Lower leg skin (tissue), 4 donors: Measurements from ENCODE around the gene FABP1. TPM values are rescaled to one million over a fixed set of nuclear protein-coding genes. Genes with fewer than 3 reads are reported as not detected.

Experiments used
- DNase-seq, 2 donors: peaks; one replicate each; pipeline ENCODE4 v3.0.0-alpha.2; 2019; ENCODE audit warnings: low spot score in 2 of 2
- H3K4me3 ChIP-seq: fragments of 200-600 bp; sonication (generic); 2 replicates; pipeline ENCODE4 v1.5.1; 2017; ENCODE audit warnings: mild to moderate bottlenecking, low read depth; ENCODE audit not compliant: poor library complexity, severe bottlenecking
- CTCF ChIP-seq, 3 donors: fragments of 450-650 bp; IDR thresholded peaks; one replicate each; pipeline ENCODE4 v1.5.1; 2016; ENCODE audit warnings: antibody characterized with exemption in 3 of 3, mild to moderate bottlenecking in 3 of 3, moderate library complexity in 2 of 3
- POLR2A ChIP-seq, 2 donors: fragments of 450-650 bp; IDR thresholded peaks; one replicate each; pipeline ENCODE4 v1.6.1; 2016 to 2017; ENCODE audit warnings: antibody characterized with exemption in 2 of 2, mild to moderate bottlenecking in 1 of 2, moderate library complexity in 1 of 2
- WGBS, 2 donors: methylation state at CpG; one replicate each; pipeline ENCODE4 v1.1.5; 2018; 5-methylcytosine and 5-hydroxymethylcytosine counted together
- intact Hi-C: fragments of 100-400 bp; cut with DNase I; formaldehyde crosslinking; loops from one replicate; pipeline ENCODE4 v1.15.0; 2023; ENCODE audit warnings: low total_unique reads
- total RNA-seq, 4 donors: library from RNA; depleted of rRNA; stranded (reverse); fragments of >200 nt; gene quantifications; one replicate each; pipeline ENCODE4 v1.1.0, GENCODE V29; 2016

FABP1 gene
- total RNA-seq, 4 donors from 2014 or later, result not detected

GRCh38 chr2:88096708-88097107 lies 31.2 kb downstream of the FABP1 start:
- H3K4me3 ChIP-seq, result no peak overlapping the region
- DNase-seq, result no peak
- TF ChIP-seq CTCF (IDR thresholded peaks at IDR 0.05) (no peak), POLR2A (IDR thresholded peaks at IDR 0.05) (no peak)
- 74 to 77% methylated on average over 5 of the region's 5 CpGs for WGBS, 2 donors
- intact Hi-C loops, result no loop called here

- H3K4me3 ChIP-seq, result no peak overlapping the region
- no peak for TF ChIP-seq POLR2A (IDR thresholded peaks at IDR 0.05)
- no peak for TF ChIP-seq CTCF (IDR thresholded peaks at IDR 0.05)
- 83 to 92% methylated on average over 3 of the region's 3 CpGs for WGBS, 2 donors
- intact Hi-C loops, result no loop called here
- DNase-seq, result no peak
Observed at GRCh38 chr2:88095022-88095421, 32.8 kb downstream of the FABP1 start.

GRCh38 chr2:88092773-88093172 lies 35.1 kb downstream of the FABP1 start:
- DNase-seq, result no peak
- intact Hi-C loops, result loop anchor here (5.0 kb wide), 1 partner anchor 95 kb away; no protein-coding TSS in a partner anchor
- no peak overlapping the region for H3K4me3 ChIP-seq
- no peak for TF ChIP-seq CTCF (IDR thresholded peaks at IDR 0.05)
- TF ChIP-seq POLR2A (IDR thresholded peaks at IDR 0.05), result no peak

- WGBS, 2 donors, result 62 to 92% methylated on average over 3 of the region's 3 CpGs
- H3K4me3 ChIP-seq, result no peak overlapping the region
- no peak for DNase-seq
- intact Hi-C loops, result loop anchor here (5.0 kb wide), 1 partner anchor 95 kb away; no protein-coding TSS in a partner anchor
- no peak for TF ChIP-seq CTCF (IDR thresholded peaks at IDR 0.05)
Observed at GRCh38 chr2:88091943-88092342, 35.9 kb downstream of the FABP1 start.

GRCh38 chr2:88090446-88091283 lies 37.2 kb downstream of the FABP1 start:
- no peak for TF ChIP-seq CTCF (IDR thresholded peaks at IDR 0.05)
- no peak for TF ChIP-seq POLR2A (IDR thresholded peaks at IDR 0.05)
- intact Hi-C loops, result loop anchor here (5.0 kb wide), 1 partner anchor 97 kb away; no protein-coding TSS in a partner anchor
- H3K4me3 ChIP-seq, result no peak overlapping the region
- 71 to 72% methylated on average over 8 of the region's 8 CpGs for WGBS, 2 donors
- DNase-seq, result no peak
